ENCODE results near the gene SP3. TPM values are rescaled to one million over a fixed set of nuclear protein-coding genes. Genes with fewer than 3 reads are reported as not detected.
A peak's percentile ranks its signal among the peaks of the same experiment; 100 is the strongest.

The SP3 gene
- total RNA-seq (2021) (84.5 and 90.8 TPM in 2 replicates), Bru-seq, nascent RNA (percentile 98 among the genes with signal in this experiment), BruChase-seq, experiment 1, labeled RNA remaining after a 2-hour chase (percentile 97 among the genes with signal in this experiment), BruChase-seq, experiment 2, labeled RNA remaining after a 6-hour chase (percentile 93 among the genes with signal in this experiment)
- long read RNA-seq, full-length matches to known transcripts = 85 of 126 reads
- long read RNA-seq, partial matches to known transcripts = 16 of 126 reads
- long read RNA-seq, other reads (novel, unspliced or antisense) = 25 of 126 reads

DNA sequence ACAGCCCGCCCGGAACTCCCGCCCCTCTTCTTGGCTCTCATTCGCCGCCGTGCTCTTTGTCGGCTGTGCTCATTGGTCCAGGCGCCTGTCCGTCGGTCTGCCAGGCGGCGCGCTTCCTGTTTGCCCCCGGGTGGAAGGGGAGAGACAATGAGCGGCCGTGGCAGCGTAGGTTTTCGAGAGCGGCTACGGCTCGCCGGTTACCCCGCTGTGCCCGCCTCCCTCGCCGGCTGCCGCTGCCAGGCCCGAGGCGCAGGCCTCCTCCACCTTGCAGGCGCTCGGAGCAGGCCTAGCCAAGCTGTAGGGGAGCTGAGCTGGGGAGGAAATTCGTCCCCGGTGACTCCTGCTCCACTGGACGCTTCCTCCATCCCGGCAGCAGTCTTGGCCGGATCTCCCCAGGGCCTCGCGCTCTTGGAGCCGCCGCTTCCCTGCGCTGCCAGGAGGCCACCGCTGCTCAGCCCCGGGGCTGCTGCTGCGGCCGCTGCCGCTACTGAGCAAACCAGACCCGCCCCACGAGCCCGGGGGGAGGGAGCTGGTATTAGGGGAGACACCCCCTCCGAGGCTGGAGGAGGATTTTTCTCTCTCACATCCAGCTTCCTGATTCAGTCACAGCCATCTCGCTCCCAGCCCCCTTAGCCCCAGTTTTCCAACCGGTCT lies at the start of gene SP3:
Gene SP3, minus strand, starts transcription at position 2 of the 654 bp plus-strand sequence. CDS start 202 bp downstream, outside the sequence.
- intact Hi-C loops (cut with micrococcal nuclease; ENCODE audit: unreplicated experiment) = loop anchor here (5.0 kb wide), 1 partner anchor 77 kb away; no protein-coding TSS in a partner anchor
- Histone ChIP-seq H3K4me3 (ENCODE audit: low read depth, low read length, poor library complexity, severe bottlenecking) (peak within 1 kb of the TSS; percentile 93), H3K9me3 (ENCODE audit: low read depth, low read length, poor library complexity, severe bottlenecking) (peaks cover 5% of the 10 kb centered on the region), H3K4me1 (ENCODE audit: insufficient read depth, low read length, poor library complexity, severe bottlenecking) (peaks cover 7% of the 10 kb centered on the region), H3K36me3 (ENCODE audit: insufficient read depth, low read length, poor library complexity, severe bottlenecking) (peaks cover 10% of the 10 kb centered on the region), H3K27me3 (replicated peaks; ENCODE audit: insufficient read depth, low read depth, low read length, poor library complexity) (no peaks in the 10 kb centered on the region), H3K27ac (ENCODE audit: low read depth, low read length, poor library complexity, severe bottlenecking) (peak within 1 kb of the TSS; percentile 99)
- DNase-seq (ENCODE audit: low spot score) = peak; percentile 98
- CTCF ChIA-PET = no interaction called here
- POLR2A ChIA-PET (ENCODE audit: low non-redundant PET) = no interaction called here
- BruUV-seq (replicated peaks) = no TSS peak
- TF ChIP-seq EZH2 (IDR thresholded peaks at IDR 0.05; ENCODE audit: borderline replicate concordance, low read depth, low read length, poor library complexity, severe bottlenecking) = no peak
- TF ChIP-seq, protein P1, sequence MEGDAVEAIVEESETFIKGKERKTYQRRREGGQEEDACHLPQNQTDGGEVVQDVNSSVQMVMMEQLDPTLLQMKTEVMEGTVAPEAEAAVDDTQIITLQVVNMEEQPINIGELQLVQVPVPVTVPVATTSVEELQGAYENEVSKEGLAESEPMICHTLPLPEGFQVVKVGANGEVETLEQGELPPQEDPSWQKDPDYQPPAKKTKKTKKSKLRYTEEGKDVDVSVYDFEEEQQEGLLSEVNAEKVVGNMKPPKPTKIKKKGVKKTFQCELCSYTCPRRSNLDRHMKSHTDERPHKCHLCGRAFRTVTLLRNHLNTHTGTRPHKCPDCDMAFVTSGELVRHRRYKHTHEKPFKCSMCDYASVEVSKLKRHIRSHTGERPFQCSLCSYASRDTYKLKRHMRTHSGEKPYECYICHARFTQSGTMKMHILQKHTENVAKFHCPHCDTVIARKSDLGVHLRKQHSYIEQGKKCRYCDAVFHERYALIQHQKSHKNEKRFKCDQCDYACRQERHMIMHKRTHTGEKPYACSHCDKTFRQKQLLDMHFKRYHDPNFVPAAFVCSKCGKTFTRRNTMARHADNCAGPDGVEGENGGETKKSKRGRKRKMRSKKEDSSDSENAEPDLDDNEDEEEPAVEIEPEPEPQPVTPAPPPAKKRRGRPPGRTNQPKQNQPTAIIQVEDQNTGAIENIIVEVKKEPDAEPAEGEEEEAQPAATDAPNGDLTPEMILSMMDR (conservative IDR thresholded peaks at IDR 0.05; ENCODE audit: low read depth, low read length) = no peak

DNA sequence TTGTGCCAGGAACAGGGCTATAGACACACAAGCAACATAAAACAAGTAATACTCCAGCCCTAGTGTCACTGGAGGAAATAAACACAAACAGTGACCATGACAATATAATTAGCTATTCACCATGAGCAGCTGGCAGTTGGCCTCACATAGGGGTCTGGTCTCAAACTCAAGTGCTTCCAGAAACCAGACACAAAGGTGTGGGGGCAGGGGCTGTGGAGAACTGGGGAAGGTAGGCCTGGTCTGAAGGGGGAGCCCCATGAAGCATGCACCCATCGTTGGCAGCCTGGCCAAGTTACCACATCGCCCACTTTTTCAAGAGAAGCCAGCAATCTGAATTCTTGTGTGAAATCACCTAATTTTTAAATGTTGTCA lies 49.5 kb upstream of the SP3 start:
- H3K9me3 ChIP-seq (ENCODE audit: low read depth, low read length, poor library complexity, severe bottlenecking) = no peaks in the 10 kb centered on the region
- no peaks in the 10 kb centered on the region for H3K27me3 ChIP-seq (replicated peaks; ENCODE audit: insufficient read depth, low read depth, low read length, poor library complexity)
- POLR2A ChIA-PET (ENCODE audit: low non-redundant PET) = interaction anchor here (0.6 kb wide), 1 partner anchor 1111 kb away, joined by 4 read pairs; no protein-coding TSS in a partner anchor
- H3K36me3 ChIP-seq (ENCODE audit: insufficient read depth, low read length, poor library complexity, severe bottlenecking) = no peaks in the 10 kb centered on the region
- no peak for TF ChIP-seq EZH2 (IDR thresholded peaks at IDR 0.05; ENCODE audit: borderline replicate concordance, low read depth, low read length, poor library complexity, severe bottlenecking)
- TF ChIP-seq, protein P1 (conservative IDR thresholded peaks at IDR 0.05; ENCODE audit: low read depth, low read length) = no peak
- no peak for DNase-seq (ENCODE audit: low spot score)
- BruUV-seq (replicated peaks) = no TSS peak
- H3K27ac ChIP-seq (ENCODE audit: low read depth, low read length, poor library complexity, severe bottlenecking) = no peak overlapping the region
- intact Hi-C loops (cut with micrococcal nuclease; ENCODE audit: unreplicated experiment) = no loop called here
- CTCF ChIA-PET = no interaction called here
- no peaks in the 10 kb centered on the region for H3K4me1 ChIP-seq (ENCODE audit: insufficient read depth, low read length, poor library complexity, severe bottlenecking)
- no peak overlapping the region for H3K4me3 ChIP-seq (ENCODE audit: low read depth, low read length, poor library complexity, severe bottlenecking)

DNA sequence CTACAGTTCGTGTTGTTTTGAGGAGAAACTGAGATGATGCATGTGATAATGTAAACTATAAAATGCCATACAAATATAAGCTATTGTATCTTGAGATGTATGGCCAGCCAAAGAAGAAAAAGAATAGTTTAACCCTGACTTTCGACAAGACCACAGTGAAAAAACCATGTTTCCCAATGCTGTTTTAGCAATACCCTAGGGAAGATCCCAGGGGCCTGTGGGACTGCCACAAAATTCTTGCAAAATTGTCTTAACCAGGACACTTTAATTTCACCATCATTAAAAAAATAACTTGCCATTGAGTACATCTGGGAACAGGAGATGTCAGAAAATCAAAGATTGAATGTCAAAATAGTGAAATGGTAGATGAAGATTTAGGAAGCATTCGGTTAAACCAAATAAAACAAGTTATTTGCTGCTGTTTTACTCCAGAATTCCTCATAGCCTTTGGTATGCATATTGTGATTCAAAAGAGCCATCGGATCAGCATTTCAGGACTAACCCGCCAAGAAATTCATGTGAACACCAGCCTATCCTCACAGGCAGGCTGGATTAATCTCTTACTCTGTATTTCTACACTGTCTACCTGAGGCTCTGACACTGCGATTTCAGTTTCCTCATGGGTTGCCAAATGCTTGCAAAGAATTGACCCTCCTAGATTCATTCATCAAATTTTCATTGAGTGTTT lies 49.0 kb upstream of the SP3 start:
- POLR2A ChIA-PET (ENCODE audit: low non-redundant PET) = no interaction called here
- Histone ChIP-seq H3K4me1 (ENCODE audit: insufficient read depth, low read length, poor library complexity, severe bottlenecking) (no peaks in the 10 kb centered on the region), H3K27ac (ENCODE audit: low read depth, low read length, poor library complexity, severe bottlenecking) (no peak overlapping the region), H3K4me3 (ENCODE audit: low read depth, low read length, poor library complexity, severe bottlenecking) (no peak overlapping the region), H3K36me3 (ENCODE audit: insufficient read depth, low read length, poor library complexity, severe bottlenecking) (no peaks in the 10 kb centered on the region), H3K9me3 (ENCODE audit: low read depth, low read length, poor library complexity, severe bottlenecking) (no peaks in the 10 kb centered on the region), H3K27me3 (replicated peaks; ENCODE audit: insufficient read depth, low read depth, low read length, poor library complexity) (no peaks in the 10 kb centered on the region)
- CTCF ChIA-PET = no interaction called here
- TF ChIP-seq EZH2 (IDR thresholded peaks at IDR 0.05; ENCODE audit: borderline replicate concordance, low read depth, low read length, poor library complexity, severe bottlenecking) = no peak
- TF ChIP-seq, protein P1 (conservative IDR thresholded peaks at IDR 0.05; ENCODE audit: low read depth, low read length) = no peak
- DNase-seq (ENCODE audit: low spot score) = no peak
- intact Hi-C loops (cut with micrococcal nuclease; ENCODE audit: unreplicated experiment) = no loop called here
- BruUV-seq (replicated peaks) = no TSS peak

Data from A673 (cell line).